ENCODE measurements around the gene PRDM11. TPM values are rescaled to one million over a fixed set of nuclear protein-coding genes. Genes with fewer than 3 reads are reported as not detected.

Gene PRDM11
- total RNA-seq, 1 donor from 2014 or later = 7.5 TPM

DNA sequence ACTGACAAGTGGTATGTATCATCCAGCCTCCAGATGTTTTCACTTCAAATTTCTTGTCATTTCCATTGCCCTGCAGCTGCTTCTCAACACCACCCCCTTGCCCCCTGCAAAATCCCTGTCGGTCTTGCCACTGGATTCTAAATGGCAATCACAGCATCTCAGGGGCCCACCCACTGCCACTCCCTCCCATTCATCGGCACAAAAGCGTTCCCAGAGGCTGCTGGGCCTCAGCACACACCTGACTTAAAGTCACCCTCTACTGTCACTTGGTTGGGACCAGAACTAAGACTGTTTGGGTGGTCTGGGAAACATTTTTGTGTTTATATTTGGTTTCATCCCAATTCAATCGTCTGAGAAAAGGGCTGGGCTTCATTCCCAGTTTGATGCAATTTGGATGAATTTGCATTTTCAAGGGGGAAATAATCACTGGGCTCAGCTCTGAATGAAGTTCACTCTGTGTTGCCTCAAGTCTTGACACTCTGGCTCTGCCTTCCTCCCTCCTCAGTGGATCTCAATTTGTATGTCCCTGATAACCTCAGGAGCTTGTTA lies 112.6 kb downstream of the PRDM11 start:
- no peak overlapping the region for H3K27ac Mint-ChIP-seq (ENCODE audit: unreplicated experiment)
- H3K9me3 Mint-ChIP-seq (ENCODE audit: unreplicated experiment) = peaks cover 4% of the 10 kb centered on the region
- no peaks in the 10 kb centered on the region for H3K27me3 Mint-ChIP-seq (ENCODE audit: unreplicated experiment)
- no peaks in the 10 kb centered on the region for H3K4me1 Mint-ChIP-seq (ENCODE audit: low read depth, unreplicated experiment)
- no peak for DNase-seq
- no peak overlapping the region for H3K4me3 Mint-ChIP-seq (ENCODE audit: unreplicated experiment)
- TF ChIP-seq, protein P1, sequence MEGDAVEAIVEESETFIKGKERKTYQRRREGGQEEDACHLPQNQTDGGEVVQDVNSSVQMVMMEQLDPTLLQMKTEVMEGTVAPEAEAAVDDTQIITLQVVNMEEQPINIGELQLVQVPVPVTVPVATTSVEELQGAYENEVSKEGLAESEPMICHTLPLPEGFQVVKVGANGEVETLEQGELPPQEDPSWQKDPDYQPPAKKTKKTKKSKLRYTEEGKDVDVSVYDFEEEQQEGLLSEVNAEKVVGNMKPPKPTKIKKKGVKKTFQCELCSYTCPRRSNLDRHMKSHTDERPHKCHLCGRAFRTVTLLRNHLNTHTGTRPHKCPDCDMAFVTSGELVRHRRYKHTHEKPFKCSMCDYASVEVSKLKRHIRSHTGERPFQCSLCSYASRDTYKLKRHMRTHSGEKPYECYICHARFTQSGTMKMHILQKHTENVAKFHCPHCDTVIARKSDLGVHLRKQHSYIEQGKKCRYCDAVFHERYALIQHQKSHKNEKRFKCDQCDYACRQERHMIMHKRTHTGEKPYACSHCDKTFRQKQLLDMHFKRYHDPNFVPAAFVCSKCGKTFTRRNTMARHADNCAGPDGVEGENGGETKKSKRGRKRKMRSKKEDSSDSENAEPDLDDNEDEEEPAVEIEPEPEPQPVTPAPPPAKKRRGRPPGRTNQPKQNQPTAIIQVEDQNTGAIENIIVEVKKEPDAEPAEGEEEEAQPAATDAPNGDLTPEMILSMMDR (IDR thresholded peaks at IDR 0.05; ENCODE audit: partially characterized antibody, unreplicated experiment) = no peak
- H3K36me3 Mint-ChIP-seq (ENCODE audit: unreplicated experiment) = no peaks in the 10 kb centered on the region

DNA sequence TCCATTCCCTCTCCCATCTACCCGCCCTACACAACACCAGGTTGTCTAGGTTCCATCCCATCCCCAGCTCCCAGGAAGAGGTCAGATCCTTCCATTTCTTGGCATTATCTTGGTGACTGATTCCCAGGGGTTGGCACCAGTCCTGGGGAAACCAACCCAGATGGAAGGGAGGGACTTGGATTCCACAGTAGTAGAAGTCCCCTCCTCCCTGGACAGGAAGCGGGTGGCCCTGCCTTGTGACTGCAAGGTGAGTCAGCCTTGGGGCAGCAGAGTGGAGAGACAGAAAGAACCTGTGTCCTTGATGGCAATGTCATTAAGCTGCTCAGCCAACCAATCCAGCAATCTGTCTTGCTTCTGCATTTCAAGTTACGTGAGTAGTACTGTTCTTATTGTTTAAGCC lies 113.2 kb downstream of the PRDM11 start:
- Mint-ChIP-seq H3K9me3 (ENCODE audit: unreplicated experiment) (peaks cover 4% of the 10 kb centered on the region), H3K27ac (ENCODE audit: unreplicated experiment) (no peak overlapping the region), H3K4me1 (ENCODE audit: low read depth, unreplicated experiment) (no peaks in the 10 kb centered on the region), H3K4me3 (ENCODE audit: unreplicated experiment) (no peak overlapping the region), H3K27me3 (ENCODE audit: unreplicated experiment) (no peaks in the 10 kb centered on the region), H3K36me3 (ENCODE audit: unreplicated experiment) (no peaks in the 10 kb centered on the region)
- DNase-seq = no peak
- TF ChIP-seq, protein P1 (IDR thresholded peaks at IDR 0.05; ENCODE audit: partially characterized antibody, unreplicated experiment) = no peak

DNA sequence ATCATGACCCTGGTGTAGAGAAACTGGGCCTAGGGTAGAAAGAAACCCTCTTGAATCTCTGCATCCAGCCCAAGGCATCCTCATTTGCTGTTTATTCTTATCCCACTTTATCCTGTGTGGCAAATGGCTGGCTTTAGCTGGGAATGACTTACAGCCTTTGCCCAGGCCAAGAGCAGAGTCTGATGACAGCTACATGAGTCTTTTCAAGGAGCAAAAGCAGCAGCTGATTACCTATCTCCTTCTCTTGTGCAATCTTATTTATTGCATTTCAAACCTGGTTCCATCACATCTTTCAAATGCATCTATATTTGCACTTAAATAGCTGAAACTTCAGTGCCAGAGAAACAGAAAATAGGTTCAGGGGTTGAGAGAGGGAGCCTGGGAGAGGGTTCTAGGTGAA lies 113.6 kb downstream of the PRDM11 start:
- Mint-ChIP-seq H3K9me3 (ENCODE audit: unreplicated experiment) (peaks cover 4% of the 10 kb centered on the region), H3K36me3 (ENCODE audit: unreplicated experiment) (no peaks in the 10 kb centered on the region), H3K4me3 (ENCODE audit: unreplicated experiment) (no peak overlapping the region), H3K27ac (ENCODE audit: unreplicated experiment) (no peak overlapping the region), H3K27me3 (ENCODE audit: unreplicated experiment) (no peaks in the 10 kb centered on the region), H3K4me1 (ENCODE audit: low read depth, unreplicated experiment) (no peaks in the 10 kb centered on the region)
- no peak for DNase-seq
- TF ChIP-seq, protein P1 (IDR thresholded peaks at IDR 0.05; ENCODE audit: partially characterized antibody, unreplicated experiment) = no peak

DNA sequence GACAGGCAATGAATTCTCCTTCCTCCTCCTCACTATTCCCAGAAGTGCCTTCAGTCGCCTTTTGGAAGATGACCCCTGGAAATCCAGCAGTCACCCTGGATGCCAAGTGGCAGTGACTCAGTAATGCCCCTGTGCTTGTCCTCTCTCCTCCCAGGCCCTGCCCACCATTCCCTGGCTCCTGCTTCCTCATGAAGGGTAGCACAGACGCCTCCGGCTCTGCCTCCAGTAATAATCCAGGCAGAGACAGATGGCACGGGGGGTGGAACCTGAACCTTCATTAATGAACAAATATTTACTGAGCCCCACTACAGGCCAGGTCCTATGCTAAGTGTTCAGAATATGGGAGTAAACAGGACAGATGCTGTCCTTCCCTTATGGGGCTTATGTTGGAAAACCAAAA lies 116.5 kb downstream of the PRDM11 start:
- H3K27me3 Mint-ChIP-seq (ENCODE audit: unreplicated experiment) = no peaks in the 10 kb centered on the region
- peaks cover 4% of the 10 kb centered on the region for H3K9me3 Mint-ChIP-seq (ENCODE audit: unreplicated experiment)
- no peaks in the 10 kb centered on the region for H3K36me3 Mint-ChIP-seq (ENCODE audit: unreplicated experiment)
- no peak overlapping the region for H3K4me3 Mint-ChIP-seq (ENCODE audit: unreplicated experiment)
- no peak overlapping the region for H3K27ac Mint-ChIP-seq (ENCODE audit: unreplicated experiment)
- TF ChIP-seq, protein P1 (IDR thresholded peaks at IDR 0.05; ENCODE audit: partially characterized antibody, unreplicated experiment) = no peak
- DNase-seq = no peak
- H3K4me1 Mint-ChIP-seq (ENCODE audit: low read depth, unreplicated experiment) = peaks cover 2% of the 10 kb centered on the region

DNA sequence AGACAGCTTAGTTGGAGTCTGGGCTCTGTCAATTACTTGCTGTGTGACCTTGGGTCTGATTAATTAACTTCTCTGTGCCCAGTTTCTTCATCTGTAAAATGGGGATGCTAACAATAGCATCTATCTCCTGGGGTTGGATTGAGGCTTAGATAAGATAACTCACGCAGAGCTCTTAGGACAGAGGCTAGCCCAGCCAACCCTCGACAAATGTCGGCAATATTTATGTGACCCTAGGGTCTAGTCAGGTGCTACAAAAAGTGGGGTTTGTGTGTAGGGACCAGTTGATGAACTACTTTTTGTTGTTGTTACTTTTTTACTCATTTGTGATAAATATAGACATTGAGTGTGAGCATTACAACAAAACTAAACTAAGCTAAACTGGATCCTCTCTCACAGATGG lies 117.3 kb downstream of the PRDM11 start:
- Mint-ChIP-seq H3K4me3 (ENCODE audit: unreplicated experiment) (no peak overlapping the region), H3K27me3 (ENCODE audit: unreplicated experiment) (no peaks in the 10 kb centered on the region), H3K27ac (ENCODE audit: unreplicated experiment) (no peak overlapping the region), H3K9me3 (ENCODE audit: unreplicated experiment) (peaks cover under 1% of the 10 kb centered on the region), H3K4me1 (ENCODE audit: low read depth, unreplicated experiment) (peaks cover 4% of the 10 kb centered on the region), H3K36me3 (ENCODE audit: unreplicated experiment) (no peaks in the 10 kb centered on the region)
- TF ChIP-seq, protein P1 (IDR thresholded peaks at IDR 0.05; ENCODE audit: partially characterized antibody, unreplicated experiment) = no peak
- DNase-seq = no peak

Measured in glutamatergic neuron (in vitro differentiated cells).